Liver (tissue), 3 donors: ENCODE measurements around the gene JAZF1.

Source experiments
- ATF3 ChIP-seq: IDR thresholded peaks from 2 replicates; pipeline ENCODE4 v1.6.1; 2016; ENCODE audit warnings: antibody characterized with exemption
- CTCF ChIP-seq: fragments of 150-350 bp; IDR thresholded peaks from 2 replicates; pipeline ENCODE4 v1.5.1; 2017; ENCODE audit warnings: improper control_type of control experiment, low read depth, low read length; ENCODE audit not compliant: missing input control
- EGR1 ChIP-seq, 2 donors: IDR thresholded peaks; 2 replicates each; pipeline ENCODE4 v1.6.1; 2016 to 2018; ENCODE audit warnings: antibody characterized with exemption in 2 of 2, low read depth in 2 of 2
- GABPA ChIP-seq, 2 donors: IDR thresholded peaks in 1 of 2; conservative IDR thresholded peaks in 1 of 2; 2 replicates each; pipeline ENCODE4 v1.6.1; 2016; ENCODE audit warnings: antibody characterized with exemption in 2 of 2, mild to moderate bottlenecking in 1 of 2, moderate library complexity in 1 of 2
- JUND ChIP-seq, 2 donors: IDR thresholded peaks; 2 replicates each; pipeline ENCODE4 v1.6.1; 2016; ENCODE audit warnings: antibody characterized with exemption in 2 of 2
- MAX ChIP-seq: IDR thresholded peaks from 2 replicates; pipeline ENCODE4 v1.6.1; 2016; ENCODE audit warnings: antibody characterized with exemption
- NR2F2 ChIP-seq: IDR thresholded peaks from 2 replicates; pipeline ENCODE4 v1.6.1; 2016; ENCODE audit warnings: antibody characterized with exemption
- RAD21 ChIP-seq, 2 donors: IDR thresholded peaks; 2 replicates each; pipeline ENCODE4 v1.6.1; 2016; ENCODE audit warnings: antibody characterized with exemption in 2 of 2, mild to moderate bottlenecking in 2 of 2
- REST ChIP-seq: IDR thresholded peaks from 2 replicates; pipeline ENCODE4 v1.6.1; 2016; ENCODE audit warnings: antibody characterized with exemption, mild to moderate bottlenecking
- RXRA ChIP-seq, 2 donors: IDR thresholded peaks; 2 replicates each; pipeline ENCODE4 v1.6.1; 2017 to 2018; ENCODE audit warnings: antibody characterized with exemption in 2 of 2, mild to moderate bottlenecking in 1 of 2
- TAF1 ChIP-seq: conservative IDR thresholded peaks from 2 replicates; pipeline ENCODE4 v1.6.1; 2016; ENCODE audit warnings: antibody characterized with exemption, mild to moderate bottlenecking
- YY1 ChIP-seq: IDR thresholded peaks from 2 replicates; pipeline ENCODE4 v1.6.1; 2016; ENCODE audit warnings: antibody characterized with exemption, mild to moderate bottlenecking
- ZBTB33 ChIP-seq: IDR thresholded peaks from 2 replicates; pipeline ENCODE4 v1.6.1; 2016; ENCODE audit warnings: antibody characterized with exemption
- donor health status: healthy.
- donor health status: healthy.

- TF ChIP-seq CTCF, result no peak
- TF ChIP-seq ZBTB33, result no peak
- TF ChIP-seq MAX, result no peak
- TF ChIP-seq TAF1, result no peak
- TF ChIP-seq REST, result no peak
- TF ChIP-seq RAD21 (IDR thresholded peaks at IDR 0.05), result no peak
- TF ChIP-seq NR2F2, result no peak
- no peak for TF ChIP-seq ATF3
- TF ChIP-seq GABPA (IDR thresholded peaks at IDR 0.05 in 1 of 2, conservative IDR thresholded peaks at IDR 0.05 in 1 of 2), result no peak
- no peak for TF ChIP-seq EGR1 (IDR thresholded peaks at IDR 0.05; ENCODE audit: low read depth in 2 of 2)
- TF ChIP-seq YY1, result no peak
- TF ChIP-seq RXRA (IDR thresholded peaks at IDR 0.05), result no peak
- TF ChIP-seq JUND (IDR thresholded peaks at IDR 0.05), result no peak
Observed at GRCh38 chr7:27840760-27841364, 339.7 kb downstream of the JAZF1 start.
